Activated CD4-positive, alpha-beta memory T cell treated with anti-CD3 and anti-CD28 coated beads, Interleukin-2, amount 10 ng/mL, durations not matched to agents 7 days and 5 days (primary cell): ENCODE measurements around the gene GABBR2. TPM values are rescaled to one million over a fixed set of nuclear protein-coding genes. Genes with fewer than 3 reads are reported as not detected.

Source experiments
- CTCF ChIA-PET: fragments of 350-600 bp; sonication (Branson Sonifier 250); formaldehyde crosslinking; loops from one replicate; lab custom pipeline; 2021; ENCODE audit warnings: antibody characterized with exemption, inconsistent platforms; lab: Charles Lee
- POLR2A ChIA-PET: fragments of 350-600 bp; sonication (Branson Sonifier 250); formaldehyde crosslinking; loops from one replicate; lab custom pipeline; 2021; ENCODE audit warnings: antibody characterized with exemption; lab: Charles Lee
- DNase-seq: peaks from one replicate; pipeline ENCODE4 v3.0.0-alpha.2; 2020
- H3K27ac Mint-ChIP-seq: one replicate; pipeline ENCODE4 v1.8.0; 2021; ENCODE audit warnings: mild to moderate bottlenecking, mixed read lengths
- H3K27me3 Mint-ChIP-seq: one replicate; pipeline ENCODE4 v1.8.0; 2021; ENCODE audit warnings: mixed read lengths
- H3K36me3 Mint-ChIP-seq: one replicate; pipeline ENCODE4 v1.8.0; 2021; ENCODE audit warnings: low read depth, mixed read lengths
- H3K4me1 Mint-ChIP-seq: one replicate; pipeline ENCODE4 v1.8.0; 2021; ENCODE audit warnings: mixed read lengths
- H3K4me3 Mint-ChIP-seq: one replicate; pipeline ENCODE4 v1.8.0; 2021; ENCODE audit warnings: mild to moderate bottlenecking, mixed read lengths
- H3K9me3 Mint-ChIP-seq: one replicate; pipeline ENCODE4 v1.8.0; 2021; ENCODE audit warnings: mixed read lengths
- total RNA-seq, 2 experiments: library from RNA; stranded (reverse); gene quantifications; one replicate each; pipeline ENCODE4 v1.2.3, GENCODE V29; 2021

The GABBR2 gene
- total RNA-seq, 2 experiments from 2014 or later = not detected

DNA sequence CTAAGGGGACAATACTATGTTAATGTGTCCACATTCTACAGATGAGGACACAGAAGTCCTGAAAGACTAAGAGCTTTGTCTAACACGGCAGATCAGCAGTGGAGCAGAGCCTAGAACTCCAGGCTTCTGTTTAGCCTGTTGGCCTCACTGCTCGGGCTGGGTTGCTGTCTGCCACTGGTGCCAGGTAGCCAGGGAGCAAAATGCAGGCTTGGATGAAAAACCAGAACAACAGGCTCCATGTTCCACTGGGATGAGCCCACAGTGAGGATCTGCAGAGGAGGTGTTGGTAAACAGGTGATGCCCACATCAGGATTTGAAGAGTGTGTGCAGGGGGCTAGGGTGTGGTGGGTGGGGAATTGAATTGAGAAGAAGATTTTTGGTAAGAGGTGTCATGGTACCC lies 339.3 kb downstream of the GABBR2 start:
- Mint-ChIP-seq H3K9me3 (peaks cover 18% of the 10 kb centered on the region), H3K27me3 (no peaks in the 10 kb centered on the region), H3K4me3 (no peak overlapping the region), H3K36me3 (peaks cover 4% of the 10 kb centered on the region), H3K27ac (no peak overlapping the region), H3K4me1 (no peaks in the 10 kb centered on the region)
- DNase-seq = no peak
- POLR2A ChIA-PET = no interaction called here
- CTCF ChIA-PET = no interaction called here

DNA sequence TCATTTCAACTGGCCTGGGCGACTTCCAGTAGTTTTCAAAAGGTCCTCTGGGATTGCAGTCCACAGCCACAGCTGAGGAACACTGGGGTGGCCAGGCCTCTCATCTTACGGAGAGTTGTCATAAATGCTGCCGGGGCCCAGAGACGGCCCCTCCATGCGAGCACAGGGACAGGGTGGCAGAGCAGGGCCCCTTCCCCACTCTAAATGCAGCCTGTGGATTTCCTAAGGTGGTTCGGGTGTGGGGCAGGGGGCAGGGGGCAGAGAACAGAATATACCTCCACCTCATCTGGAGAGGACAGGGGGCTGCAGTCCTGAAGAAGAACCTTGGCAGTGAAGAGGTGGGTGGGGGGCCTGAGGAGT lies 339.7 kb downstream of the GABBR2 start:
- no peak for DNase-seq
- Mint-ChIP-seq H3K27ac (no peak overlapping the region), H3K9me3 (peaks cover 18% of the 10 kb centered on the region), H3K27me3 (no peaks in the 10 kb centered on the region), H3K4me1 (no peaks in the 10 kb centered on the region), H3K36me3 (peaks cover 4% of the 10 kb centered on the region), H3K4me3 (no peak overlapping the region)
- ChIA-PET CTCF (no interaction called here), POLR2A (no interaction called here)

DNA sequence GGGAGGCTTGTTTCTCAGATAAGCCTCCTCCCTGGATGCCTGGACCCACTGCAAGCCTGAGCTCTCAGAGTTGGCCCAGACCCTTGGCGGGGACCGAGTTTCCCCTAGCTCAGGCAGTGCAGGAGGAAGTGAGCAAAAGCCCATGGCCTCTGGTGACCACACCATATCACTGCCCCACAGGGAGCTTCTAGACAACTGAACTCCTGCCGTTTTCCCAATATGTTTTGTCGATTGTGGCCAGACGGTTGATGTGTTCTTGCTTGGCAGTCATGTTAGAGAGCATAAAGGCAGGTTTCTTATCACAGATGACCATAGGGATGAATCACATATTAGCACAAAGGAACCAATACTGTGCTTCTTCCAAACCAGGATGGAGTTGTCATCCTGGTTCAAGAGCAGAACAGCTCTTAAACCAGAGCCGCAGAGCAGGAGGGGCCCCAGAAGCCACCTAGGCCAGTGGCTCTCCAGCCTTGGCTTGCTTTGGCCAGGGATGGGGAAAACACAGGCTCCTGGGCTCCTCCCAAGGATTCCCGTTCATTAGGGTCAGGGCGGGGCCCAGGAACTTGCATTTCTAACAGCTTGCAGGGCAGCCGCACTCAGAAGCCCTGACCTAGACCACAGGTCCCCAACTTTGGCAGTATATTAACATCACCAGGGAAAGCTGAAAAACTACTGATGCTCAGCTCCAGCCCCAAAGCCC lies 340.2 kb downstream of the GABBR2 start:
- POLR2A ChIA-PET = no interaction called here
- Mint-ChIP-seq H3K9me3 (peaks cover 18% of the 10 kb centered on the region), H3K4me3 (no peak overlapping the region), H3K36me3 (peaks cover 4% of the 10 kb centered on the region), H3K27me3 (no peaks in the 10 kb centered on the region), H3K4me1 (no peaks in the 10 kb centered on the region), H3K27ac (no peak overlapping the region)
- CTCF ChIA-PET = no interaction called here
- DNase-seq = no peak

GRCh38 chr9:98367923-98368322 lies 340.8 kb downstream of the GABBR2 start:
- Mint-ChIP-seq H3K36me3 (peaks cover 4% of the 10 kb centered on the region), H3K4me3 (no peak overlapping the region), H3K27ac (no peak overlapping the region), H3K27me3 (no peaks in the 10 kb centered on the region), H3K9me3 (peaks cover 18% of the 10 kb centered on the region), H3K4me1 (no peaks in the 10 kb centered on the region)
- ChIA-PET POLR2A (no interaction called here), CTCF (no interaction called here)
- DNase-seq = no peak

DNA sequence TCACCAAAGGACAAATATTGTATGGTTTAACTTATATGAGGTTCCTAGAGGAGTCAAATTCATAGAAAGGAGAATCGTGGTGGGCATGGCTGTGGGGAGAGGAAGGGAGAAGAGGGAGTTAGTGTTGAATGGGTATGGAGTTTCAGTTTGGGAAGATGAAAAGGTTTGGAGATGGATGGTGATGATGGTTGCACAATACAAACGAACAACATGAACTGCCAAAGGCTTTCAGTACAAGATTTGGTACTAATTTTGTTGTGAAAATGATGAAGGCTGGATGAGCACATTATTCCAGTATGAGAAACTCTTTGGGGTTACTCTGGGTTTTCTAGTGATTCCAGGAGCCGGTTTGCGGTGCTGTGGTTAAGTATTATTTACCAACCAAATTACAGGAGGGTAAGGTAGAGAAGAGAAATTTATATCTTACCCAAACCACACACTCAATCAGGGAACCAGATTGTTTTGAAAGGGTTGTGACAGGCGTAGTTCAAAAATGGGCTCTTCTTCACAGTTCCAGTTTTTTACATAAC lies 341.3 kb downstream of the GABBR2 start:
- ChIA-PET POLR2A (no interaction called here), CTCF (no interaction called here)
- Mint-ChIP-seq H3K27ac (no peak overlapping the region), H3K4me3 (no peak overlapping the region), H3K4me1 (no peaks in the 10 kb centered on the region), H3K27me3 (peaks cover 3% of the 10 kb centered on the region), H3K9me3 (peaks cover 18% of the 10 kb centered on the region), H3K36me3 (peaks cover 4% of the 10 kb centered on the region)
- DNase-seq = no peak

GRCh38 chr9:98365781-98366180 lies 343.0 kb downstream of the GABBR2 start:
- ChIA-PET CTCF (interaction anchor here (1.0 kb wide), 1 partner anchor 8 kb away, joined by 3 read pairs; no protein-coding TSS in a partner anchor), POLR2A (no interaction called here)
- Mint-ChIP-seq H3K9me3 (peaks cover 18% of the 10 kb centered on the region), H3K27me3 (peaks cover 6% of the 10 kb centered on the region), H3K4me1 (no peaks in the 10 kb centered on the region), H3K27ac (no peak overlapping the region), H3K36me3 (peaks cover 4% of the 10 kb centered on the region), H3K4me3 (no peak overlapping the region)
- DNase-seq = no peak

GRCh38 chr9:98365227-98365669 lies 343.5 kb downstream of the GABBR2 start:
- ChIA-PET CTCF (interaction anchor here (1.0 kb wide), 1 partner anchor 9 kb away, joined by 3 read pairs; no protein-coding TSS in a partner anchor), POLR2A (no interaction called here)

DNA sequence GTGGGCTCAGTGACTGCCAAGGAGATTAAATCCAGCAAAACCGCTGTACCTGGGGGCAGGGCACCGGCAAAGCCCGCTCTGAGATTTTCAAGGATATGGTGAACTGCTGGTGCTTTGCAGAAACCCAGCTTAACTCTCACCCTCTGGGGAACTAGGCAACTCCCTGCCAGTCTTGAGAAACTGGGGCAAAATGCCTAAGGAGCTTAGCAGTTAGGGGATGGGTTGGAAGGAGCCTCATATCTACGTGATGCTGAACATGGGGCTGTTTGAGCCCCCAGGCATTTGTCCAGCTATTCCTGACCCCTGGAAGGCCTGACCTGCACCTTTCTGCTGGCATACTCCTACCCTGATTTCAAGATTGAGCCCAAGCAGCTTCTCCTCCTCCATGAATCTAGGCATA lies 344.6 kb downstream of the GABBR2 start:
- Mint-ChIP-seq H3K36me3 (peaks cover 4% of the 10 kb centered on the region), H3K9me3 (peaks cover 18% of the 10 kb centered on the region), H3K27ac (no peak overlapping the region), H3K4me3 (no peak overlapping the region), H3K4me1 (no peaks in the 10 kb centered on the region), H3K27me3 (peaks cover 8% of the 10 kb centered on the region)
- DNase-seq = no peak
- POLR2A ChIA-PET = no interaction called here
- CTCF ChIA-PET = interaction anchor here (0.8 kb wide), 1 partner anchor 17 kb away, joined by 3 read pairs; no protein-coding TSS in a partner anchor

More at GRCh38 chr9:98365227-98365669, 343.5 kb downstream of the GABBR2 start:
- no peak for DNase-seq
- peaks cover 18% of the 10 kb centered on the region for H3K9me3 Mint-ChIP-seq
- H3K4me1 Mint-ChIP-seq = no peaks in the 10 kb centered on the region
- H3K36me3 Mint-ChIP-seq = peaks cover 4% of the 10 kb centered on the region
- peaks cover 6% of the 10 kb centered on the region for H3K27me3 Mint-ChIP-seq
- H3K4me3 Mint-ChIP-seq = no peak overlapping the region
- no peak overlapping the region for H3K27ac Mint-ChIP-seq

GRCh38 chr9:98363644-98364043 lies 345.1 kb downstream of the GABBR2 start:
- Mint-ChIP-seq H3K9me3 (peaks cover 18% of the 10 kb centered on the region), H3K4me1 (no peaks in the 10 kb centered on the region), H3K36me3 (peaks cover 4% of the 10 kb centered on the region), H3K27me3 (peaks cover 8% of the 10 kb centered on the region), H3K27ac (no peak overlapping the region), H3K4me3 (no peak overlapping the region)
- DNase-seq = no peak
- ChIA-PET POLR2A (interaction anchor here (1.1 kb wide), 1 partner anchor 16 kb away, joined by 3 read pairs; no protein-coding TSS in a partner anchor), CTCF (interaction anchor here (0.8 kb wide), 1 partner anchor 18 kb away, joined by 3 read pairs; no protein-coding TSS in a partner anchor)

GRCh38 chr9:98362624-98363252 lies 346.0 kb downstream of the GABBR2 start:
- peaks cover 4% of the 10 kb centered on the region for H3K36me3 Mint-ChIP-seq
- no peak overlapping the region for H3K27ac Mint-ChIP-seq
- ChIA-PET POLR2A (interaction anchor here (1.1 kb wide), 1 partner anchor 17 kb away, joined by 3 read pairs; no protein-coding TSS in a partner anchor), CTCF (no interaction called here)
- no peaks in the 10 kb centered on the region for H3K4me1 Mint-ChIP-seq
- no peak for DNase-seq
- H3K9me3 Mint-ChIP-seq = peaks cover 18% of the 10 kb centered on the region
- H3K27me3 Mint-ChIP-seq = peaks cover 8% of the 10 kb centered on the region
- no peak overlapping the region for H3K4me3 Mint-ChIP-seq

DNA sequence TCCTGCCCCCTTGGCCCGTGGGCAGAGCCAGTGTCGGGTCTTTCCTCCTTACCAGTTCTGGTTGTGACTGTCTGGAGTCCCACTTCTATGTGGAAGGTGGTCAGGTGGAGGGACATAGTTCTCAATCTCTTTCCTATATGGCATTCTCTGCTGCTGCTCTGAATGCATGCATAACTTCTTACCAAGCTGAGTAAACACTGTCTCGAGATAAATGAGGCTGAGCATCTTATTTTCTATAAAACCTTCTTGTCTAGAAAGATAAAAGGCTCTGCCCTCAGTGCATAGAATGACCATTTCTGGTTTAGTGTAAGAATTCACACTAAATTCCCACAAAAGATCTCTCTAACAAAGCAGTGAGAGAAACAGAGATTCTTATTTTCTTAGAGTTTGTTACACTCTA lies 347.1 kb downstream of the GABBR2 start:
- ChIA-PET POLR2A (no interaction called here), CTCF (no interaction called here)
- H3K4me3 Mint-ChIP-seq = no peak overlapping the region
- peaks cover 4% of the 10 kb centered on the region for H3K36me3 Mint-ChIP-seq
- H3K27me3 Mint-ChIP-seq = peaks cover 11% of the 10 kb centered on the region
- H3K9me3 Mint-ChIP-seq = peaks cover 12% of the 10 kb centered on the region
- DNase-seq = no peak
- no peak overlapping the region for H3K27ac Mint-ChIP-seq
- H3K4me1 Mint-ChIP-seq = no peaks in the 10 kb centered on the region

- no peak for DNase-seq
- ChIA-PET CTCF (no interaction called here), POLR2A (no interaction called here)
- H3K27me3 Mint-ChIP-seq = peaks cover 17% of the 10 kb centered on the region
- H3K27ac Mint-ChIP-seq = no peak overlapping the region
- peaks cover 3% of the 10 kb centered on the region for H3K36me3 Mint-ChIP-seq
- H3K4me3 Mint-ChIP-seq = no peak overlapping the region
- H3K4me1 Mint-ChIP-seq = no peaks in the 10 kb centered on the region
- peaks cover 3% of the 10 kb centered on the region for H3K9me3 Mint-ChIP-seq
Observed at GRCh38 chr9:98360176-98360708, 348.5 kb downstream of the GABBR2 start.

GRCh38 chr9:98359569-98359968 lies 349.2 kb downstream of the GABBR2 start:
- Mint-ChIP-seq H3K36me3 (no peaks in the 10 kb centered on the region), H3K27me3 (peaks cover 21% of the 10 kb centered on the region), H3K27ac (no peak overlapping the region), H3K9me3 (no peaks in the 10 kb centered on the region), H3K4me3 (no peak overlapping the region), H3K4me1 (no peaks in the 10 kb centered on the region)
- ChIA-PET CTCF (no interaction called here), POLR2A (no interaction called here)
- no peak for DNase-seq
